H1 (cell line): Measurements from ENCODE around the gene SMC3. TPM values are rescaled to one million over a fixed set of nuclear protein-coding genes. Genes with fewer than 3 reads are reported as not detected.

Source experiments
- CTCF ChIA-PET: fragments of 300-600 bp; sonication (Branson Sonifier 250); formaldehyde crosslinking; loops from one replicate; lab custom pipeline; 2021; ENCODE audit not compliant: partially characterized antibody; lab: Charles Lee
- POLR2A ChIA-PET: fragments of 300-600 bp; sonication (Branson Sonifier 250); formaldehyde crosslinking; loops from one replicate; lab custom pipeline; 2021; ENCODE audit warnings: inconsistent platforms; ENCODE audit not compliant: partially characterized antibody; lab: Charles Lee
- DNase-seq, 2 experiments: peaks; one replicate each; pipeline versions ENCODE4 v3.0.0 to v3.0.0-alpha.2; 2010 to 2022; ENCODE audit warnings: low spot score in 2 of 2, low read depth in 1 of 2, mixed read lengths in 1 of 2
- FAIRE-seq: peaks from 2 replicates; lab custom pipeline; 2011; peaks lifted over from hg19 to GRCh38; lab: Jason Lieb, UNC
- H2AFZ ChIP-seq: 2 replicates; pipeline ENCODE4 v1.8.1; 2012; ENCODE audit warnings: low read length, inconsistent platforms
- H2AK5ac ChIP-seq: 2 replicates; pipeline ENCODE4 v1.6.1; 2013; ENCODE audit warnings: low read depth, low read length
- H2BK120ac ChIP-seq: replicated peaks from 2 replicates; pipeline ENCODE3; 2013; ENCODE audit warnings: low read depth, low read length, inconsistent platforms
- H2BK12ac ChIP-seq: 2 replicates; pipeline ENCODE4 v1.6.1; 2013; ENCODE audit warnings: low read depth, low read length
- H2BK15ac ChIP-seq: 2 replicates; pipeline ENCODE4 v1.6.1; 2013; ENCODE audit warnings: low read length
- H2BK20ac ChIP-seq: 2 replicates; pipeline ENCODE4 v1.6.1; 2013; ENCODE audit warnings: low read length
- H2BK5ac ChIP-seq: 2 replicates; pipeline ENCODE4 v1.6.1; 2013; ENCODE audit warnings: low read depth, low read length
- H3K14ac ChIP-seq: 2 replicates; pipeline ENCODE4 v1.6.1; 2013; ENCODE audit warnings: inconsistent platforms; ENCODE audit not compliant: insufficient read length
- H3K18ac ChIP-seq: 2 replicates; pipeline ENCODE4 v1.6.1; 2013; ENCODE audit warnings: low read length; ENCODE audit errors: extremely low read depth
- H3K23ac ChIP-seq: 2 replicates; pipeline ENCODE4 v1.6.1; 2013; ENCODE audit warnings: inconsistent platforms; ENCODE audit not compliant: insufficient read length
- H3K23me2 ChIP-seq: 2 replicates; pipeline ENCODE4 v1.6.1; 2013; ENCODE audit warnings: low read depth, low read length
- H3K27ac ChIP-seq: 2 replicates; pipeline ENCODE4 v1.6.1; 2011; ENCODE audit warnings: low read depth, low read length, inconsistent platforms
- H3K27me3 ChIP-seq, 4 experiments: replicated peaks in 1 of 4; 1 replicate in 1 of 4; 2 replicates in 3 of 4; pipeline versions ENCODE4 v1.6.1 to v1.8.1; 2011 to 2013; ENCODE audit warnings: low read length in 3 of 4, mild to moderate bottlenecking in 3 of 4, inconsistent platforms in 2 of 4, mixed read lengths in 2 of 4, moderate library complexity in 1 of 4; ENCODE audit not compliant: control insufficient read depth in 3 of 4, insufficient read depth in 3 of 4; ENCODE audit errors: extremely low read depth in 1 of 4
- H3K36me3 ChIP-seq, 4 experiments: 2 replicates each; pipeline versions ENCODE4 v1.6.1 to v1.8.1; 2011 to 2013; ENCODE audit warnings: mild to moderate bottlenecking in 4 of 4, low read length in 3 of 4, moderate library complexity in 2 of 4, control low read depth in 1 of 4, inconsistent platforms in 1 of 4; ENCODE audit not compliant: insufficient read depth in 4 of 4, control insufficient read depth in 2 of 4
- H3K4ac ChIP-seq: replicated peaks from 2 replicates; pipeline ENCODE3; 2013; ENCODE audit warnings: low read length, low read depth, mixed read lengths, inconsistent platforms; ENCODE audit not compliant: insufficient read length
- H3K4me1 ChIP-seq, 4 experiments: replicated peaks in 1 of 4; 1 replicate in 1 of 4; 2 replicates in 3 of 4; pipeline versions ENCODE4 v1.6.1 to v1.8.1; 2011 to 2013; ENCODE audit warnings: low read length in 3 of 4, inconsistent platforms in 2 of 4, mixed read lengths in 1 of 4; ENCODE audit not compliant: insufficient read depth in 4 of 4, control insufficient read depth in 3 of 4
- H3K4me2 ChIP-seq, 2 experiments: 2 replicates each; pipeline versions ENCODE4 v1.6.1 to v1.8.1; 2011 to 2013; ENCODE audit warnings: low read depth in 2 of 2, low read length in 2 of 2, control low read depth in 1 of 2, inconsistent platforms in 1 of 2, mild to moderate bottlenecking in 1 of 2; ENCODE audit not compliant: insufficient read depth in 1 of 2
- H3K4me3 ChIP-seq, 4 experiments: fragments of 200-600, 300-600 bp in 1 of 4; sonication (generic), shearing (Covaris generic), sonication (Bioruptor Twin) in 1 of 4; 2 replicates each; pipeline versions ENCODE4 v1.5.1 to v1.8.1; 2011 to 2016; ENCODE audit warnings: low read length in 4 of 4, low read depth in 3 of 4, control low read depth in 2 of 4, inconsistent platforms in 2 of 4, mild to moderate bottlenecking in 2 of 4, mixed read lengths in 1 of 4, moderate library complexity in 1 of 4; ENCODE audit not compliant: insufficient read depth in 2 of 4; ENCODE audit errors: extremely low read depth in 1 of 4
- H3K56ac ChIP-seq: replicated peaks from 2 replicates; pipeline ENCODE3; 2013; ENCODE audit warnings: low read depth, mild to moderate bottlenecking, mixed read lengths, low read length, inconsistent platforms; ENCODE audit not compliant: insufficient read length
- H3K79me1 ChIP-seq: 2 replicates; pipeline ENCODE4 v1.6.1; 2013; ENCODE audit warnings: low read depth, low read length, control low read depth
- H3K79me2 ChIP-seq, 2 experiments: 2 replicates each; pipeline versions ENCODE4 v1.6.1 to v1.8.1; 2012 to 2013; ENCODE audit warnings: low read length in 2 of 2, mild to moderate bottlenecking in 2 of 2, inconsistent platforms in 1 of 2; ENCODE audit not compliant: insufficient read depth in 2 of 2, control insufficient read depth in 1 of 2
- H3K9ac ChIP-seq, 4 experiments: replicated peaks in 1 of 4; 1 replicate in 1 of 4; 2 replicates in 3 of 4; pipeline versions ENCODE4 v1.6.1 to v1.8.1; 2011 to 2013; ENCODE audit warnings: low read depth in 3 of 4, low read length in 3 of 4, control low read depth in 2 of 4, mild to moderate bottlenecking in 2 of 4, moderate library complexity in 2 of 4, inconsistent platforms in 1 of 4; ENCODE audit errors: extremely low read depth in 1 of 4
- H3K9me3 ChIP-seq, 2 experiments: 2 replicates each; pipeline versions ENCODE4 v1.6.1 to v1.8.1; 2012 to 2013; ENCODE audit warnings: mild to moderate bottlenecking in 2 of 2, moderate library complexity in 2 of 2, control low read depth in 1 of 2, inconsistent platforms in 1 of 2, low read depth in 1 of 2, low read length in 1 of 2, mixed read lengths in 1 of 2; ENCODE audit not compliant: insufficient read depth in 2 of 2
- H4K20me1 ChIP-seq, 2 experiments: replicated peaks in 1 of 2; 2 replicates each; pipeline versions ENCODE3 to v1.8.1; 2011 to 2013; ENCODE audit warnings: inconsistent platforms in 2 of 2, low read length in 2 of 2, mild to moderate bottlenecking in 1 of 2; ENCODE audit not compliant: insufficient read depth in 2 of 2, control insufficient read depth in 1 of 2
- H4K5ac ChIP-seq: 2 replicates; pipeline ENCODE4 v1.6.1; 2013; ENCODE audit warnings: low read length, low read depth, mixed read lengths, inconsistent platforms; ENCODE audit not compliant: insufficient read length
- H4K8ac ChIP-seq: 2 replicates; pipeline ENCODE4 v1.8.0; 2013; ENCODE audit warnings: mild to moderate bottlenecking, moderate library complexity, low read length, inconsistent platforms; ENCODE audit not compliant: insufficient read depth; ENCODE audit errors: extremely low read depth
- H4K91ac ChIP-seq: replicated peaks from 2 replicates; pipeline ENCODE3; 2013; ENCODE audit warnings: low read length, mixed read lengths, inconsistent platforms; ENCODE audit not compliant: insufficient read length
- TAF7 ChIP-seq: optimal IDR thresholded peaks from 2 replicates; pipeline ENCODE3; 2011; ENCODE audit warnings: low read depth, mild to moderate bottlenecking, inconsistent platforms, low read length, moderate library complexity, borderline replicate concordance
- WGBS, 2 experiments: shearing (Covaris generic) in 1 of 2; methylation state at CpG; one replicate each; pipeline versions ENCODE4 v1.1.6 to v1.1.7; 2013 to 2015; ENCODE audit warnings: low lambda C conversion rate in 2 of 2, mixed read lengths in 2 of 2, inconsistent platforms in 1 of 2, low coverage in 1 of 2, missing lambda C conversion rate in 1 of 2; ENCODE audit not compliant: insufficient replicate concordance in 2 of 2, insufficient coverage in 1 of 2, insufficient read length in 1 of 2; ENCODE audit errors: extremely low coverage in 1 of 2, missing lambda C conversion rate in 1 of 2; 5-methylcytosine and 5-hydroxymethylcytosine counted together
- polyA plus RNA-seq, 7 experiments: library from polyadenylated mRNA; depleted of rRNA in 3 of 7; stranded (reverse) in 5 of 7; unstranded in 2 of 7; fragments of >200 nt in 5 of 7; fragments of 200-250 nt in 2 of 7; gene quantifications; 1 replicate in 5 of 7; 2 replicates in 1 of 7; 4 replicates in 1 of 7; pipeline versions ENCODE4 v1.2.1 to v1.2.3, GENCODE V29; 2011 to 2013; ENCODE audit warnings: missing spikeins in 2 of 7, mixed read lengths in 2 of 7
- total RNA-seq: library from RNA; stranded (reverse); fragmentation: NEBNext Ultra II Directional; extraction: Animal tissue kit (Norgen Biotek cat#: 25700); gene quantifications from 2 replicates; pipeline ENCODE4 v1.2.1, GENCODE V29; 2021

Gene SMC3
- total and polyA plus RNA-seq, 2 of the 8 experiments (the other 6 are each of a cell fraction or from before 2014, with no cell fraction given): 12.7 to 93.4 TPM

DNA sequence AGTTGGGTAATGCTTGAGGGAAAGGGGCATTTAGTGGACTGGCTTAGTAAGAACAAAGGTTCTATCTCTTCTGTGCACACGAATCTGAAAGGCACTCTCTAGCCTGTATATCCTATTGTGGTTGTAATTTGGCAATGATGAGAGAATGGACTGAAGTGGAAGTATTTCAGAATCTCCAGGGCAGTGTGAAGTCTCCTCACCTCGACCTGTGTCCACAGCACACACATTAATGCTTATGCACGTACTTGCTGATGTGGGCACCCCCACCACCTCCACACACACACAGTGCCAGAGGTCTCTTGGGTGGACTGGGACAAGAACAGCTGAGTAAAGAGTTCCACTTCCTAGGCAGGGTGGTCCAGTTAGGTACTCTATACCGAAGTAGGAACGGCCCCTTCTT is 6.9 kb downstream of the SMC3 start:
- Histone ChIP-seq H2BK120ac (no peak overlapping the region), H3K4ac (no peak overlapping the region), H3K4me1 (peaks cover 0 to 4% (median 0%) of the 10 kb centered on the region in 4 experiments; a peak in 1 of 7 replicates), H3K9ac (no peak overlapping the region), H3K27ac (no peak overlapping the region), H4K5ac (no peak overlapping the region), H3K9me3 (no peaks in the 10 kb centered on the region), H2BK15ac (no peak overlapping the region), H4K20me1 (peaks cover 11 to 13% of the 10 kb centered on the region in 2 experiments), H3K18ac (no peak overlapping the region), H4K91ac (no peak overlapping the region), H2BK12ac (no peak overlapping the region), H3K79me1 (peaks cover 8% of the 10 kb centered on the region), H2BK5ac (no peak overlapping the region; the same call in 1 of the 2 replicates), H2AK5ac (no peak overlapping the region), H3K36me3 (peaks cover 2 to 75% (median 32%) of the 10 kb centered on the region in 4 experiments; a peak in 7 of 8 replicates), H3K79me2 (peaks cover 11 to 72% of the 10 kb centered on the region in 2 experiments), H3K4me3 (no peak overlapping the region), H3K14ac (no peak overlapping the region), H2AFZ (no peak overlapping the region), H3K56ac (no peak overlapping the region), H3K23ac (no peak overlapping the region), H3K27me3 (no peaks in the 10 kb centered on the region), H3K23me2 (no peaks in the 10 kb centered on the region), H2BK20ac (no peak overlapping the region), H4K8ac (no peak overlapping the region), H3K4me2 (no peak overlapping the region)
- 91% methylated on average over 5 of the region's 5 CpGs; no CpG with 5 or more reads in 1 of the 2 experiments for WGBS, 2 experiments
- POLR2A ChIA-PET: interaction anchor here (0.8 to 1.6 kb wide), 3 partner anchors 14 to 270 kb away, joined by 3 read pairs; no protein-coding TSS in a partner anchor
- CTCF ChIA-PET: interaction anchor here (1.5 kb wide), 1 partner anchor 26 kb away, joined by 6 read pairs; no protein-coding TSS in a partner anchor
- no peak for DNase-seq
- TF ChIP-seq TAF7: no peak
- FAIRE-seq: no peak
